H1 (cell line): ENCODE data around the gene TSPAN15. TPM values are rescaled to one million over a fixed set of nuclear protein-coding genes. Genes with fewer than 3 reads are reported as not detected.

Experiments
- CBX5 ChIP-seq: fragments of 300-800, 300-1000 bp; sonication (generic); IDR thresholded peaks from 2 replicates; pipeline ENCODE4 v1.7.1; 2016; ENCODE audit warnings: antibody characterized with exemption, low read length, low read depth
- KDM1A ChIP-seq: fragments of 200-600, 300-600 bp; sonication (generic); IDR thresholded peaks from 2 replicates; pipeline ENCODE4 v1.7.1; 2016; ENCODE audit warnings: mild to moderate bottlenecking, low read length, borderline replicate concordance
- NANOG ChIP-seq: IDR thresholded peaks from 2 replicates; pipeline ENCODE4 v1.6.1; 2011; ENCODE audit warnings: low read length, low read depth, mild to moderate bottlenecking, inconsistent platforms; ENCODE audit not compliant: insufficient read depth, poor library complexity, severe bottlenecking
- RBBP5 ChIP-seq: IDR thresholded peaks from 2 replicates; pipeline ENCODE4 v1.7.1; 2012; ENCODE audit warnings: low read depth, mild to moderate bottlenecking, inconsistent platforms, low read length, moderate library complexity, borderline replicate concordance
- RNF2 ChIP-seq: fragments of 200-900, 300-1000 bp; sonication (generic); IDR thresholded peaks from 2 replicates; pipeline ENCODE4 v1.7.1; 2016; ENCODE audit warnings: borderline replicate concordance, low read depth, mild to moderate bottlenecking, antibody characterized with exemption, low read length; ENCODE audit not compliant: poor library complexity, severe bottlenecking; ENCODE audit errors: missing control alignments
- SAP30 ChIP-seq: fragments of 300-600 bp; sonication (generic); IDR thresholded peaks from 2 replicates; pipeline ENCODE4 v1.7.1; 2012; ENCODE audit warnings: low read length, moderate library complexity, mild to moderate bottlenecking, inconsistent platforms; ENCODE audit not compliant: insufficient read depth, insufficient replicate concordance
- SIN3A ChIP-seq, 2 experiments: IDR thresholded peaks in 1 of 2; conservative IDR thresholded peaks in 1 of 2; 2 replicates each; pipeline ENCODE4 v1.6.1; 2011 to 2012; ENCODE audit warnings: low read length in 2 of 2, improper control_type of control experiment in 1 of 2, low read depth in 1 of 2, mild to moderate bottlenecking in 1 of 2
- SRF ChIP-seq: IDR thresholded peaks from 2 replicates; pipeline ENCODE4 v1.6.1; 2011; ENCODE audit warnings: mild to moderate bottlenecking, low read depth, low read length, moderate library complexity
- polyA plus RNA-seq, 7 experiments: library from polyadenylated mRNA; depleted of rRNA in 3 of 7; stranded (reverse) in 5 of 7; unstranded in 2 of 7; fragments of >200 nt in 5 of 7; fragments of 200-250 nt in 2 of 7; gene quantifications; 1 replicate in 5 of 7; 2 replicates in 1 of 7; 4 replicates in 1 of 7; pipeline versions ENCODE4 v1.2.1 to v1.2.3, GENCODE V29; 2011 to 2013; ENCODE audit warnings: missing spikeins in 2 of 7, mixed read lengths in 2 of 7
- total RNA-seq: library from RNA; stranded (reverse); fragmentation: NEBNext Ultra II Directional; extraction: Animal tissue kit (Norgen Biotek cat#: 25700); gene quantifications from 2 replicates; pipeline ENCODE4 v1.2.1, GENCODE V29; 2021

Gene TSPAN15
- total and polyA plus RNA-seq, 2 of the 8 experiments (the other 6 are each of a cell fraction or from before 2014, with no cell fraction given), result 9.7 to 20.0 TPM

GRCh38 chr10:69481811-69482524, 30.7 kb downstream of the TSPAN15 start (continued):
- TF ChIP-seq SAP30, result no peak
- no peak for TF ChIP-seq NANOG
- TF ChIP-seq RBBP5, result no peak
- no peak for TF ChIP-seq SIN3A (conservative IDR thresholded peaks at IDR 0.05 in 1 of 2, IDR thresholded peaks at IDR 0.05 in 1 of 2; ENCODE audit: low read depth in 1 of 2, low read length in 2 of 2)
- TF ChIP-seq SRF, result no peak
- TF ChIP-seq KDM1A, result no peak
- no peak for TF ChIP-seq CBX5
- no peak for TF ChIP-seq RNF2
